Neuron (in vitro differentiated cells): ENCODE results near the gene TEX36.
"Not testable (repeated sequence)": the region's sequence is repeated elsewhere in the genome, so short reads cannot be mapped to it uniquely, and the experiment has no call there.

Experiments
- H2AFZ ChIP-seq: one replicate; pipeline ENCODE4 v1.6.1; 2013; ENCODE audit warnings: low read depth, mild to moderate bottlenecking, inconsistent platforms, low read length, moderate library complexity
- H3K27me3 ChIP-seq: one replicate; pipeline ENCODE4 v1.6.1; 2013; ENCODE audit warnings: low read length; ENCODE audit not compliant: insufficient read depth
- H3K36me3 ChIP-seq: one replicate; pipeline ENCODE4 v1.6.1; 2013; ENCODE audit warnings: low read length; ENCODE audit not compliant: insufficient read depth
- H3K4me1 ChIP-seq: one replicate; pipeline ENCODE4 v1.6.1; 2013; ENCODE audit warnings: low read length; ENCODE audit not compliant: insufficient read depth
- H3K4me3 ChIP-seq: 2 replicates; pipeline ENCODE4 v1.5.1; 2013; ENCODE audit warnings: mild to moderate bottlenecking, low read length, moderate library complexity
- H3K9me3 ChIP-seq: one replicate; pipeline ENCODE4 v1.6.1; 2013; ENCODE audit warnings: low read length

The TEX36 gene

GRCh38 chr10:125700355-125700911, 17.5 kb upstream of the TEX36 start:
- Histone ChIP-seq H3K27me3 (no peaks in the 10 kb centered on the region), H3K4me3 (no peak overlapping the region), H3K4me1 (no peaks in the 10 kb centered on the region), H2AFZ (no peak overlapping the region), H3K36me3 (no peaks in the 10 kb centered on the region), H3K9me3 (no peaks in the 10 kb centered on the region)

- H3K9me3 ChIP-seq, result no peaks in the 10 kb centered on the region
- H3K4me3 ChIP-seq, result no peak overlapping the region
- no peak overlapping the region for H2AFZ ChIP-seq
- no peaks in the 10 kb centered on the region for H3K27me3 ChIP-seq
- no peaks in the 10 kb centered on the region for H3K36me3 ChIP-seq
- no peaks in the 10 kb centered on the region for H3K4me1 ChIP-seq
Measured at GRCh38 chr10:125699562-125700143, 16.7 kb upstream of the TEX36 start.

- no peak overlapping the region for H2AFZ ChIP-seq
- H3K27me3 ChIP-seq, result no peaks in the 10 kb centered on the region
- H3K4me1 ChIP-seq, result no peaks in the 10 kb centered on the region
- no peaks in the 10 kb centered on the region for H3K36me3 ChIP-seq
- H3K9me3 ChIP-seq, result no peaks in the 10 kb centered on the region
- no peak overlapping the region for H3K4me3 ChIP-seq
Measured at GRCh38 chr10:125698481-125698998, 15.6 kb upstream of the TEX36 start.

GRCh38 chr10:125696884-125697283, 13.9 kb upstream of the TEX36 start:
- H3K9me3 ChIP-seq, H3K4me3 ChIP-seq, H3K27me3 ChIP-seq, H3K4me1 ChIP-seq, H2AFZ ChIP-seq, H3K36me3 ChIP-seq: not testable (repeated sequence)

- Histone ChIP-seq H3K4me1 (peaks cover 13% of the 10 kb centered on the region), H3K36me3 (no peaks in the 10 kb centered on the region), H3K27me3 (no peaks in the 10 kb centered on the region)
Measured at GRCh38 chr10:125694883-125695282, 11.9 kb upstream of the TEX36 start.

GRCh38 chr10:125693524-125693847, 10.5 kb upstream of the TEX36 start:
- Histone ChIP-seq H3K4me3 (no peak overlapping the region), H3K4me1 (peaks cover 13% of the 10 kb centered on the region), H2AFZ (no peak overlapping the region), H3K9me3 (no peaks in the 10 kb centered on the region), H3K36me3 (no peaks in the 10 kb centered on the region), H3K27me3 (no peaks in the 10 kb centered on the region)

More at GRCh38 chr10:125694883-125695282, 11.9 kb upstream of the TEX36 start:
- Histone ChIP-seq H2AFZ (no peak overlapping the region), H3K9me3 (no peaks in the 10 kb centered on the region), H3K4me3 (no peak overlapping the region)

GRCh38 chr10:125692601-125693523, 9.9 kb upstream of the TEX36 start:
- H3K4me3 ChIP-seq, result no peak overlapping the region
- H3K4me1 ChIP-seq, result peaks cover 13% of the 10 kb centered on the region
- no peaks in the 10 kb centered on the region for H3K36me3 ChIP-seq
- no peaks in the 10 kb centered on the region for H3K27me3 ChIP-seq
- H2AFZ ChIP-seq, result no peak overlapping the region
- no peaks in the 10 kb centered on the region for H3K9me3 ChIP-seq

- H3K9me3 ChIP-seq, result no peaks in the 10 kb centered on the region
- no peaks in the 10 kb centered on the region for H3K36me3 ChIP-seq
- H3K4me1 ChIP-seq, result peaks cover 13% of the 10 kb centered on the region
- H2AFZ ChIP-seq, result no peak overlapping the region
- H3K4me3 ChIP-seq, result no peak overlapping the region
- H3K27me3 ChIP-seq, result no peaks in the 10 kb centered on the region
Measured at GRCh38 chr10:125692196-125692595, 9.2 kb upstream of the TEX36 start.

- Histone ChIP-seq H3K9me3 (no peaks in the 10 kb centered on the region), H3K27me3 (no peaks in the 10 kb centered on the region), H3K4me3 (no peak overlapping the region), H3K36me3 (no peaks in the 10 kb centered on the region), H3K4me1 (peaks cover 13% of the 10 kb centered on the region), H2AFZ (no peak overlapping the region)
Measured at GRCh38 chr10:125691160-125691981, 8.4 kb upstream of the TEX36 start.

GRCh38 chr10:125689955-125690569, 7.1 kb upstream of the TEX36 start:
- H3K27me3 ChIP-seq, result no peaks in the 10 kb centered on the region

GRCh38 chr10:125687507-125688185, 4.7 kb upstream of the TEX36 start:
- H2AFZ ChIP-seq, result no peak overlapping the region

More at GRCh38 chr10:125689955-125690569, 7.1 kb upstream of the TEX36 start:
- H3K4me1 ChIP-seq, result peaks cover 13% of the 10 kb centered on the region
- H2AFZ ChIP-seq, result no peak overlapping the region
- no peaks in the 10 kb centered on the region for H3K36me3 ChIP-seq
- H3K4me3 ChIP-seq, result no peak overlapping the region
- H3K9me3 ChIP-seq, result no peaks in the 10 kb centered on the region

GRCh38 chr10:125684581-125684980, 1.6 kb upstream of the TEX36 start:
- no peaks in the 10 kb centered on the region for H3K36me3 ChIP-seq
- peaks cover 5% of the 10 kb centered on the region for H3K4me1 ChIP-seq
- no peak overlapping the region for H2AFZ ChIP-seq
- peaks cover 6% of the 10 kb centered on the region for H3K27me3 ChIP-seq
- no peak overlapping the region for H3K4me3 ChIP-seq
- H3K9me3 ChIP-seq, result no peaks in the 10 kb centered on the region

More at GRCh38 chr10:125687507-125688185, 4.7 kb upstream of the TEX36 start:
- Histone ChIP-seq H3K27me3 (peaks cover 6% of the 10 kb centered on the region), H3K9me3 (no peaks in the 10 kb centered on the region), H3K4me3 (no peak overlapping the region), H3K36me3 (no peaks in the 10 kb centered on the region), H3K4me1 (peaks cover 13% of the 10 kb centered on the region)
